Kidney (tissue), 14 donors: ENCODE results near the gene ISM1. TPM values are rescaled to one million over a fixed set of nuclear protein-coding genes. Genes with fewer than 3 reads are reported as not detected.

ENCODE experiments used
- DNase-seq, 5 donors: peaks; one replicate each; pipeline ENCODE4 v3.0.0-alpha.2; 2013 to 2020
- FAIRE-seq: peaks from 2 replicates; lab custom pipeline; 2012; peaks lifted over from hg19 to GRCh38; lab: Jason Lieb, UNC
- H3K27ac ChIP-seq, 2 donors: one replicate each; pipeline ENCODE4 v1.7.0; 2013; ENCODE audit warnings: low read depth in 2 of 2, low read length in 2 of 2, inconsistent platforms in 1 of 2
- H3K27me3 ChIP-seq: one replicate; pipeline ENCODE4 v1.7.1; 2013; ENCODE audit warnings: low read length, inconsistent platforms; ENCODE audit not compliant: control insufficient read depth, insufficient read depth
- H3K36me3 ChIP-seq, 3 donors: one replicate each; pipeline versions ENCODE4 v1.7.0 to v1.7.1; 2013; ENCODE audit warnings: low read length in 3 of 3, control low read depth in 1 of 3, inconsistent platforms in 1 of 3; ENCODE audit not compliant: insufficient read depth in 3 of 3, control insufficient read depth in 2 of 3
- H3K4me1 ChIP-seq, 3 donors: one replicate each; pipeline versions ENCODE4 v1.7.0 to v1.7.1; 2013; ENCODE audit warnings: low read length in 3 of 3, inconsistent platforms in 1 of 3, low read depth in 1 of 3; ENCODE audit not compliant: control insufficient read depth in 2 of 3, insufficient read depth in 2 of 3
- H3K4me3 ChIP-seq, 3 donors: one replicate each; pipeline versions ENCODE4 v1.7.0 to v1.8.1; 2013; ENCODE audit warnings: low read length in 3 of 3, control low read depth in 1 of 3, inconsistent platforms in 1 of 3
- H3K9ac ChIP-seq, 3 donors: one replicate each; pipeline versions ENCODE4 v1.7.0 to v1.7.1; 2013; ENCODE audit warnings: low read length in 3 of 3, control low read depth in 1 of 3, inconsistent platforms in 1 of 3
- H3K9me3 ChIP-seq, 3 donors: one replicate each; pipeline versions ENCODE4 v1.7.0 to v1.7.1; 2013; ENCODE audit warnings: low read length in 3 of 3, control low read depth in 1 of 3, inconsistent platforms in 1 of 3; ENCODE audit not compliant: control insufficient read depth in 2 of 3, insufficient read depth in 1 of 3
- CTCF ChIP-seq: IDR thresholded peaks from 3 replicates; pipeline ENCODE4 v1.5.1; 2012; ENCODE audit warnings: mild to moderate bottlenecking, moderate library complexity, borderline replicate concordance; ENCODE audit not compliant: insufficient read depth; ENCODE audit errors: extremely low read depth
- intact Hi-C: fragments of 100-400 bp; cut with DNase I; formaldehyde crosslinking; loops from one replicate; pipeline ENCODE4 v1.11.1; 2022
- polyA plus RNA-seq: library from polyadenylated mRNA; stranded (reverse); fragments of 350-450 nt; fragmentation: Illumina TruSeq; extraction: RNeasy Lipid Tissue Mini Kit (QIAGEN cat#74804); gene quantifications from one replicate; pipeline ENCODE4 v1.2.3, GENCODE V29; 2014; ENCODE audit warnings: low read depth, low replicate concordance; ENCODE audit not compliant: insufficient read depth
- total RNA-seq: library from RNA; stranded (reverse); fragmentation: NEBNext Ultra II Directional; extraction: Animal tissue kit (Norgen Biotek cat#: 25700); gene quantifications from one replicate; pipeline ENCODE4 v1.2.1, GENCODE V29; 2021
- donor health status: control.
- donor health status: control.
- donor health status: control.
- donor health status: control.
- donor health status: control.
- donor health status: DM: yes; HTN: yes; CAD: no.
- donor health status: Normal renal cell carcinoma (clear cell type).

The ISM1 gene
- total and polyA plus RNA-seq, 2 donors from 2014 or later, result 2.0 to 2.6 TPM

GRCh38 chr20:13219327-13220193, 1.5 kb upstream of the ISM1 start:
- DNase-seq, result peak in 2 of 5 donors; percentile 6 to 35
- Histone ChIP-seq H3K27me3 (peaks cover 20% of the 10 kb centered on the region), H3K9ac (no peak overlapping the region), H3K9me3 (no peaks in the 10 kb centered on the region), H3K27ac (no peak overlapping the region), H3K4me1 (peaks cover 0 to 13% (median 0%) of the 10 kb centered on the region in 3 donors), H3K36me3 (no peaks in the 10 kb centered on the region), H3K4me3 (peak overlapping the region in 2 of 3 donors; percentile 12 to 52)
- intact Hi-C loops, result no loop called here
- FAIRE-seq, result no peak
- TF ChIP-seq CTCF, result no peak

GRCh38 chr20:13220194-13220903, 725 bp upstream of the ISM1 start:
- no peak for FAIRE-seq
- H3K9ac ChIP-seq, result no peak overlapping the region
- no peaks in the 10 kb centered on the region for H3K9me3 ChIP-seq
- TF ChIP-seq CTCF, result no peak
- peaks cover 0 to 13% (median 0%) of the 10 kb centered on the region in 3 donors for H3K4me1 ChIP-seq
- H3K4me3 ChIP-seq, result peak overlapping the region in 2 of 3 donors; percentile 12 to 52
- no peak overlapping the region for H3K27ac ChIP-seq
- peaks cover 20% of the 10 kb centered on the region for H3K27me3 ChIP-seq
- no peaks in the 10 kb centered on the region for H3K36me3 ChIP-seq
- peak; percentile 68 to 82 (median 80) for DNase-seq
- intact Hi-C loops, result no loop called here

- H3K27ac ChIP-seq, result no peak overlapping the region
- peaks cover 20% of the 10 kb centered on the region for H3K27me3 ChIP-seq
- intact Hi-C loops, result no loop called here
Observed at GRCh38 chr20:13221313-13221672, 219 bp downstream of the ISM1 start.

More at GRCh38 chr20:13221313-13221672, 219 bp downstream of the ISM1 start:
- DNase-seq (no peak), FAIRE-seq (no peak)
- Histone ChIP-seq H3K9me3 (peaks cover 0 to 1% (median 0%) of the 10 kb centered on the region in 3 donors), H3K4me1 (peaks cover 0 to 13% (median 0%) of the 10 kb centered on the region in 3 donors), H3K9ac (no peak overlapping the region), H3K4me3 (no peak overlapping the region), H3K36me3 (no peaks in the 10 kb centered on the region)
- TF ChIP-seq CTCF, result no peak
